ENCODE measurements around the gene POTEM.
"Not testable (repeated sequence)": the region's sequence is repeated elsewhere in the genome, so short reads cannot be mapped to it uniquely, and the experiment has no call there.

POTEM gene

GRCh38 chr14:19038060-19038664 lies 70.9 kb downstream of the POTEM start:
- not testable (repeated sequence) for DNase-seq

- not testable (repeated sequence) for DNase-seq
Observed at GRCh38 chr14:19038785-19039184, 71.6 kb downstream of the POTEM start.

DNA sequence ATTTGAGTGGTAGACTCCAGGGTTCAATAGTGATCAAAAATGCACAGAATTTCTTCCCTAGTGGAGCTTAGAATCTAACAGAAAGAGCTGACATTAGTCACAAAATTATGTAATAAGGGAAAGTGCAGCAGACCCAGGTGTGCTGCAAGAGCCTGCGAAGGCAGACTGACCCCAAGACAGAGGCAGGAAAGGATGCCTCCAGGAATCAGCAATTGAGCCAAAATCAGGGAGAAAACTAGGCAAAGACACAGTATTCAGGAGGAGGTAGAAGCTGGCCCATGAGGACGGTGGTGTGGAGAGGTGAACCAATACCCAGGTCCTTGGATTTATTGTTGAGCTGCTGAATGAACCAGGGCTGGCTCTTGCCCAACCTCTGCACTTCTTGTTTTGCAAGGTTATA lies 76.2 kb downstream of the POTEM start:
- not testable (repeated sequence) for DNase-seq

All from NCI-H69 (cell line).